ENCODE results near the gene PDE6C.
A peak's percentile ranks its signal among the peaks of the same experiment; 100 is the strongest.
"Not testable (repeated sequence)": the region's sequence is repeated elsewhere in the genome, so short reads cannot be mapped to it uniquely, and the experiment has no call there.

Gene PDE6C

DNA sequence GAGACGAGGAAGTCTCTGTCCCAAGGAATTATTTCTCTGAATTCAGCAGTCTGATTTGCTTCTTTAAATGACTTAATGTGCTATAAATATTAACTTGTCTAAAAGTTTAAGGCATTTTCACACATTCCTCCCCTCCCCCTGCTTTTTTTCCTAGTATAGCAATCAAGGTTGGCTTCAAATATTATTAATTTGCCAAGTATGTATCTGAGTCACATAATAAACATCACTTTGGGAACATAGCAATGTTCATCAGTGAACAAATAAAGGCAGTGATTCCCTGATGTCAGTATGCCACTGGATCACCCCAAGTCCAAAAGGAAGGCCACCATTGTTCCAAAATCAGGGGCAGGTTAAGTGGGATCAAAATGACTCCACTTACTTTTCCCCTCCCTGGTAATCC, 40.5 kb downstream of the PDE6C start:
- DNase-seq: no peak

GRCh38 chr10:93654201-93654600, 41.9 kb downstream of the PDE6C start:
- no peak for DNase-seq

DNA sequence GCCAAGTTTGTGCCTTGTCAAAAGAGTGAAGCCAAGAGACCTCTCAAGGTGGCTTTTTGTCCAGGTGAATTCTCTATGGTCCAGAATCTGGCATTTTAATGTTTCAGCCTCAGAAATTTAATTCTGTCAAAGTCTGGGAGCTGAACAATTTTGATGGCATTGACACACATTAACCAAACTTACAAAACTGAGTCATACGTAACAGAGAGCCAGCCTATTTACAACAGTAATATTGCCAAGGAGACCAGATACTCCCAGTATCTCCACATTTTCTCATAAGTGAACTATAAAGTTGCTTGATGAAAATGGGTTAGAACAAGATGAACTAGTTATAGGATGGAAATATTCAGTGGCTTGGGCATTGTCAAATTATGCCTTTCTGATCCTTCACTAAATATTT, 43.8 kb downstream of the PDE6C start:
- no peak for DNase-seq

- no peak for DNase-seq
These were observed 45.4 kb downstream of the PDE6C start for GRCh38 chr10:93657757-93658156.

GRCh38 chr10:93666030-93666429, 53.7 kb downstream of the PDE6C start:
- no peak for DNase-seq

DNA sequence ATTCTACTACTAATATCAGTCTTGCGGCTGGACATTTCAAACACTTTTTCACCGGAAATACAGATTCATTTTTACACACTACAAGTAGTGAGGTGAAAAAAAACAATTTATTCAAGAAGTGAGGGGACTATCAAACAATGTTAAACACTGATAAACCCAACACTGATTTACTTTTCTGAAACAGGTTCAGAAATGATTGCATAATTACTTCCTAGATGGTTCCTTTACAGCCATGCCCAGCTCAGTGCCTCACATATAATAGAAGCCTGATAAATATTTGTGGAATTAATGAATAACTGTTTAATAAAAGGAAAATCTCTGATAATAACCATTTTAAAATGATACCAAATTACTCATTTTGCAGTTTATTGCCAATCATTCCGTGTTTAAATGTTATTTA, 55.5 kb downstream of the PDE6C start:
- DNase-seq: no peak

DNA sequence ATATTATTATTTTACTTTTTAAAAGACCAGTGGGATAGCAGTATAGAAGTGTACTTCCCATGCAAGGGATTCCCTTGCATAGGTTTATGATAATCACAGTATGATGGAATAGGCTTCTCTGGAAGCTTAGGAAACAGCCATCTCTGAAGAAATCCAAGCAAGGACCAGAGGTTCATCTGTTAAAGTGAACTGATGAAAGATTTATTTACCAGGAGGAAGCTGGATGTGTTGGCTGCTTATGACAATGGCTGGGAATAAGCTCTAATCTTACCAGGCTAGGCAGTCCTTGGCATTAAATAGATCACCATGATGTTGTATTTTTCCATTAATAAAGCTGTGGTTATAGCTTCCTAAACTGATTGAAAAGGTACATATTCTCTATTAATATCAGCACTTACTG, 58.0 kb downstream of the PDE6C start:
- DNase-seq: no peak

- no peak for DNase-seq
These were observed 58.7 kb downstream of the PDE6C start for GRCh38 chr10:93671042-93671441.

GRCh38 chr10:93672022-93672678, 59.8 kb downstream of the PDE6C start:
- DNase-seq: no peak

DNA sequence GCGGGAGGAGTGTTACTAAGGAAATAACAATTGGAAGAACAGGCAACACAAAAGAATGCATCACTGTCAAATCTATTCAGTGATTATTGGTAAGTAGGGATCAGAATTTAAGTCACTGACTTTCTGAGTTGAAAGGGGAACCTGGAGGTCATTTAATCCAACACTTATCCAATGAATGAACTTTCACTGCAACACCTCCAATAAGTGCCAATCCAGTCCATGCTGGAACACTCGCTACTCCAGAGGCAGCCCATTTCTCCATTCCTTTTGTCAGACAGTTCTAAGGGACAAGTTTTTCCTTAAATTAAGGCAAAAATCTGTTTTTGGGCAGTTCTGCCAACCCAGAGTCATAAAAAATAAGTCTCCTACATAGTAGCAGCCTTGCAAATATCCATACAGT, 60.6 kb downstream of the PDE6C start:
- DNase-seq: no peak

GRCh38 chr10:93673791-93674190, 61.5 kb downstream of the PDE6C start:
- no peak for DNase-seq

DNA sequence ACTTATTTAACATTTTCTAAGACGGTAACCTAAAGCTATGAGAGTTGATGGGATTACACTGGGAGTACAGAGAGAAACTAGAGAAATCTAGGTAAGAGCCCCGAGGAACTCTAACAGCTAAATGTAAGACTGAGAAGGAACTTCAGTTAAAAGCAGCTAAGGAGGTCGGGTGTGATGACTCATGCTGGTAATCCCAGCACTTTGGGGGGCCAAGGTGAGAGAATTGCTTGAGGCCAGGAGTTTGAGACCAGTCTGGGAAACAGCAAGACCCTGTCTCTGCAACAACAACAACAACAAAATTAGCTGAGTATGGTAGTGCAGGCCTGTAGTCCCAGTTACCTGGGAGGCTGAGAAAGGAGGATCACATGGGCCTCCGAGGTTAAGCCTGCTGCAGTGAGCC, 66.0 kb downstream of the PDE6C start:
- DNase-seq: no peak

DNA sequence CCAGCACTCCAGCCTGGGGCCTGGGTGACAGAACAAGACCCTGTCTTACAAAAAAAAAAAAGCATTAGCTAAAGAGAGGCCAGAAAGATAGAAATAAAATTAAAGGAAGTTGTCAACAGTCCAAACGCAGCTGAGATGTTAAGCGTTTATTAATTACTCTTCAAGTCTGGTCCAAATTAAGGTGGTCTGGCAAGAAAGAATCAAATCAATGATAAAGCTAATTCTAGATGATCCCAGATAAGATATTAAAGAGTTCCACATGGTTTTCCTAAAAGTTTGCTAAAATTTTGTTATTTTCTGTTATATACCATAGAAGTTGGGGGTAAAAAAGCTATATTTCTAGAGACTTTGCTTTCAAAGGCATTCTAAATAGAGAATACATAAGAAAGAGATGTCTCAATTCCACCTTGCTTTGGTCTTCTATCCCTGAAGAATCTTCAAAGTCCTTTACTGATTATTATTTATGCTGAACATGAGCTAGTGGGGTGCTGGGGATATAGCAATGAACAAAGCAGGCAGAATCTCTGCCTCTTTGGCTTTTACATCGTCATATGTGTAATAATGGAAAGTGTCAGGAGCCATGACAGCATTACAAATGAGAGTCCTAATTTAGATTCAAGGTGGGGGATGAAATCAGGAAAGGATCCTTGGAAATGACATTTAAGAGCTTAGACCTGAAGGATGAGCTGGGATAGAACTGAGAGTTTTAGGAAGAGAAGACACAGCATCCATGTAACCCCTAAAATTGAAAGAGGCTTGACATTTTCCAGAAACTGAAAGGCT, 66.7 kb downstream of the PDE6C start:
- no peak for DNase-seq

DNA sequence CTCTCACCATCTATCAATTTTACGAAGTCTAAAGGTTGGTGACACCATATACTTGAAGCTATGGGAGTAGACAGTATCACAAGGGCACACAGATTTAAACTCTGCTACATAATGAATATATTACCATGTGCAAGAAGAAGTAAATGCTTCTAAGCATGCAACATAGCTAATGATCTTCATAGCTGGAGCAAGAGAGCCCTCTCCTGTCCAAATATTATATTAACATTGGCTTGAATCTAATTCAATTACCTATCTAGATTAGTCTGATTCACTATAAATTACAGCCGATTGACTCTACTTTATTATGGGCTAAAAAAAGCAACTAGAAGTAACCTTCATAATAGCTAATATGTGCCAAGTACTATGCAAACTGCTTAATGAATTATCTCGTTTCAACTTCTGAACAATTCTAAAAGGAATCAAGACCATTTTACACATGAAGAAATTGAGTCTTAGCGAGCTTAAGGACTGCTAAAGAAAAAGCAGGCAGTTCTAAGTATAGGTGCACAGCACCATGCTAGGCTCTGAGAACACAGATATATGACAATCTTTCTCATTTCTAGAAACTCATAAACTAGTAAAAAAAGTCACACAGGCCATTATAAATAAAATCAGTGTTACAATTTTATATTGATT, 68.2 kb downstream of the PDE6C start:
- DNase-seq: no peak

GRCh38 chr10:93687737-93688136, 75.4 kb downstream of the PDE6C start:
- DNase-seq: no peak

DNA sequence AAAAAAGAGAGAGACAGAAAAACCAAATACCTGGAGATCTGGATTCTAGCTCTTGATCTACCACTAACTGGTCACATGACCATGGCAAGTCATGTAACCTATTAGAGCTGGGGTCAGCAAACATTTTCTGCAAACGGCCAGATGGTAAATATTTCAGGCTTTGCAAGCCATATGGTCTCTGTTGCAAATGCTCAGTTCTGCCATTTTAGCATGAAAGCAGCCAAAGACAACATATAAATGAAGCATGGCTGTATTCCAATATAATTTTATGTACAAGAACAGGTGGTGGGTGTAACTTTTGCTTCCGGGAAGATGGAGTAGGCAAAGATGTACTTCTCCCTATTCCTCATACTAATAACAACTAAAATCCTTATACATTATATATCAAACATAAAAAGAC, 83.4 kb downstream of the PDE6C start:
- no peak for DNase-seq

DNA sequence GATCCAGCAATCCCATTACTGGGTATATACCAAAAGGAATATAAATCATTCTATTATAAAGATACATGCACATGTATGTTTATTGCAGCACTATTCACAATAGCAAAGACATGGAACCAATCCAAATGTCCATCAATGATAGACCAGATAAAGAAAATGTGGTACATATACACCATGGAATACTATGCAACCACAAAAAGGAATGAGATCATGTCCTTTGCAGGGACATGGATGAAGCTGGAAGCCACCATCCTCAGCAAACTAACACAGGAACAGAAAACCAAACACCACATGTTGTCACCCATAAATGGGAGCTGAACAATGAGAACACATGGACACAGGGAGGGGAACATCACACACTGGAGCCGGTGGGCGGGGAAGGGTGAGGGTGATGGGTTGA, 84.2 kb downstream of the PDE6C start:
- DNase-seq: not testable (repeated sequence)

DNA sequence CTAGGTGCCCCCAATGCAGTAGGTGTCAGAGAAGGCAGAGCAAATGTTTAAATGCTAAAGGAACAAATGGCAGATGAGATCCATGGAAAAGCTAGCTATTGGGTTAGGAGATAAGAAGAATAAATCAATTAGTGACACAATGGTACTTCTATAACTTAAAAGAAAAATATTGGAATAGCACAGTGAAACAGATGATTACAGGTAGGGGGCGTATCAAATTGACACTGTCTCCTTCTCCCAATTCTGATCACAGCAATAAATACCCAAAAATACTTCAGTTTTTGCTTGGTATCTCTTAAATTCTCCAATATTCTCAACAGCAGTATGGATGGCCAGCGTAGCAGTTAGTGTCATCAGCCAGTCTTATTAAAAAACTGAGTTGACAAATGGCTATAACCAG, 84.9 kb downstream of the PDE6C start:
- no peak for DNase-seq

DNA sequence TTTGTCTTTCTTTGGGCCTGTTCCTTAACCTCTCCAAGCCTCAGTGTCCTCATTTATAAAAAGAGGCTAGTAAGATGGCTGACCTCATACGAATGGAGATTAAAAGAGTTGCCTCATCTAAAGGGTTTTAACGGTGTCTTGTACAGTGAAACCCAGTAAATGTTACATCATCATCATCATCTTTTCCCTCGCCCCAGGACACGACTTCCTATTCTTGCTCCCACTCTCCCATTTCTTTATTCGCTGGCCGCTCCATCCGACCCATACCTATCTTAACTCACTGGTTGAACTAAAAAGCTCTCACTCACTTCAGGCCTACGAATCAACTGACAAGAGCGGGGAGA, 89.5 kb downstream of the PDE6C start:
- DNase-seq: no peak

GRCh38 chr10:93702210-93703001, 90.1 kb downstream of the PDE6C start, which contains the start of gene FRA10AC1:
Gene FRA10AC1, minus strand, starts transcription at chr10:93702592. Its CDS starts 2,486 bp downstream, at chr10:93700106.
- DNase-seq: peak; percentile 75

DNA sequence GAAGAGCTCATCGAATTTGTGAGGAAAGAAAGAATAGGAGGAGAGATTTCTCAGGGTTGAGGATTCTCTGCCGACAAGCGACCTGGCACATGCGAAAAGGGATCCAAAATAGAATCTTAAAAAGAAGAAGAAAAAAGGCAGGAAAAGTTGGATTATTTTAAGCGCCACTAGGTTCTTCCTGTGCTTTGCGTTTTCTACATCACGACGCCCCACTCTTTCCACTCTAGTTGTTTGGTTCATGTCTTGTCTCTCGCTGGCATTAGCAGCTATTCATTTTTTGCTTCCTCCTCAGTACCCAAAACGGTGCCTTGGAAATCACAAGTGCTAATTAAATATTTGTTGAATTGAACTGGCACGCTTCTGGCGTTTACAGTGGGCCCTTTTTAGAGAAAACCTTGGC, 90.7 kb downstream of the PDE6C start:
- DNase-seq: no peak

DNA sequence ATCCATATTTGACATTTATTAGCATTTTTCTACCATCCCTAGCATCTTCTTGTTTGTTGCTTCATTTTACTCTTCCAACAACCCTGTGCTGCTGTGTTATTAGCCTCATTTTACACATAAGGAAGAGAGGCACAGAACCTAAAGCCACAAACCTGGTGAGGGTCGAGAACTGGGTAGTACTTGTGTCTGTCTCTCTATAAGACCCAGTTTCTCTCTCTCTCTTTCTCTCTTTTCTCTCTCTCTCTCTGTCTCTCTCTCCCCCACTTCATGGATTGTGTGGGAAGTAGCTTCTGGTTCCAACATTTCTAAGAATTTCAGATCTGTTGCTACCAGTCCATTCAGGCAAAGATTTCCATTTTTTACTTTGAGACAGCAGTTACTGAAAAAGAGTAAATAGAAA, 91.5 kb downstream of the PDE6C start:
- no peak for DNase-seq

DNA sequence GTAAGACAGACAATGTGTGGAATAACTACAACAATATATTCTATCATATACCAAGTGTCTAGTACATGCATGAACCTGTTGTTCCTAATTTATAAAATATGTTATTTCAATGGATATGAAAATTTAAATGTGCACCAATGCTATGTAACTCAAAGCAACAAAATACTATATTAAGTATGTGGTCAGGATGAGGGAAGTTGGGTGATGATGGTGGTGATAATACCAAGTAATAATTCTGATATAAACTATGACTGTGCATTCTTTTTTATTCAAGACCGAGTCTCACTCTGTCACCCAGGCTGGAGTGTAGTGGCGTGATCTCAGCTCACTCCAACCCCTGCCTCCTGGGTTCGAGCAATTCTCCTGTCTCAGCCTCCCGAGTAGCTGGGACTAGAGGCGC, 92.1 kb downstream of the PDE6C start:
- no peak for DNase-seq

DNA sequence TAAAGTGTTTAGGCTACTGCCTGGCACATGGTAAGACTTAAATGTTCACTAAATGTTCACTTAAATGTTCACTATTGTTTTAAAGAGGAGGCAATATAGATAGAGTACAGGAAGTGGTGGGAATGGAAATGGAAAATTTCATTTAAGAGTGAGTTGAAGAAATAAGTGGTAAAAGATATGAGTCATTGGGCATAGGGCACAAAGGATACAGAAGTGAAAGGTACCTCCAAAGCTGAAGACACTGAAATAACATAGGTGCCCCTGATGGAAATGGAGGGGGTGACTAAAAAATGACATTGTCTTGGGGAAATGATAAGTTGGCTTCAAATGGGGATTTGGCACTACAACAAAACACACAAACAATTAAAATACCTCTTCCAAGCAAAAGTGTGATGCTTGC, 95.3 kb downstream of the PDE6C start:
- DNase-seq: no peak

All from NK-92 treated with Interleukin-12 subunit alpha and Interleukin-12 subunit beta, amount 100 ng/mL, for 24 hours (cell line).